Right cardiac atrium (tissue), 5 donors: ENCODE results near the gene DPP10. TPM values are rescaled to one million over a fixed set of nuclear protein-coding genes. Genes with fewer than 3 reads are reported as not detected.
A peak's percentile ranks its signal among the peaks of the same experiment; 100 is the strongest.

ENCODE experiments used
- ATAC-seq, 2 donors: fragments of 200-7000 bp; cut with Tn5 transposase; one replicate each; pipeline versions ENCODE4 v1.8.0 to v1.9.1; 2020; ENCODE audit warnings: moderate library complexity in 2 of 2, mild to moderate bottlenecking in 1 of 2
- DNase-seq, 3 donors: peaks; one replicate each; pipeline ENCODE4 v3.0.0-alpha.2; 2020
- H3K27ac ChIP-seq: one replicate; pipeline ENCODE4 v1.5.1; 2013; ENCODE audit warnings: mild to moderate bottlenecking, low read length, control low read depth, moderate library complexity
- H3K27me3 ChIP-seq: one replicate; pipeline ENCODE4 v1.6.1; 2013; ENCODE audit not compliant: control insufficient read depth, insufficient read depth
- H3K4me1 ChIP-seq: one replicate; pipeline ENCODE4 v1.6.1; 2013; ENCODE audit warnings: low read length; ENCODE audit not compliant: control insufficient read depth, insufficient read depth
- H3K4me3 ChIP-seq: one replicate; pipeline ENCODE4 v1.5.1; 2013; ENCODE audit warnings: low read length, control low read depth
- H3K9me3 ChIP-seq: one replicate; pipeline ENCODE4 v1.6.1; 2013; ENCODE audit warnings: low read length; ENCODE audit not compliant: control insufficient read depth
- WGBS: extraction: QIAGEN DNeasy Blood & Tissue Kit; methylation state at CpG from one replicate; pipeline ENCODE4 v1.1.7; 2013; 5-methylcytosine and 5-hydroxymethylcytosine counted together
- intact Hi-C, 4 donors: fragments of 100-400 bp; cut with DNase I; formaldehyde crosslinking; loops; one replicate each; pipeline versions ENCODE4 v1.11.0 to v1.14.0; 2022 to 2023
- polyA plus RNA-seq: library from polyadenylated mRNA; stranded (reverse); fragments of 200-250 nt; gene quantifications from one replicate; pipeline ENCODE4 v1.2.3, GENCODE V29; 2013
- total RNA-seq, 4 donors: library from RNA; stranded (reverse); fragmentation: NEBNext Ultra II Directional; extraction: Animal tissue kit (Norgen Biotek cat#: 25700); gene quantifications; one replicate each; pipeline ENCODE4 v1.2.1, GENCODE V29; 2021
- donor health status: healthy with polysubstance abuse.
- donor health status: DM: no; HTN: yes; CAD: no.
- donor health status: DM: no; HTN: no; CAD: no.
- donor health status: DM: no; HTN: yes; CAD: no; lungs with severe emphysema.
- donor health status: DM: yes; HTN: yes; CAD: no.

The DPP10 gene
- total and polyA plus RNA-seq, 5 donors, result 0.05 to 0.74 (median 0.23) TPM; not detected in 2

DNA sequence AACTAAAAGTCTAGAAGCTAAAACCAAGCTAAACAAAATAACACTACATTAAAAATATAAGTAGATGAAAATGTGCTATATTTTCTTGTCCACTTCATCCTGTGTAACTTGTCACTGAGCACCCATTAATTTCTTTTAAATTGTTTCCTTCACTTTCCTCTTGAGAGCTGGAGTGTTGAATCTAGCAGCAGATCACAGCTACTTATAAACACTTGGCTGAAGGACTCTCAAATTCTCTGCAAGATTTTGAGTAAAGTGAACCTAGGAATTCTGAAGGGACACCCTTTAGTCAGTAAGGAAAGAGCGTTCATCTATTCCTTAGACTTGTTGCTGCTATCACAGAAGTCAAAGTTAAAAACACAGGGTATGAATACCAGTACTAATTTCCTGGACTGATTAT, 1163.9 kb downstream of the DPP10 start:
- WGBS, result 44% methylated on average over 1 of the region's 1 CpG
- Histone ChIP-seq H3K27me3 (no peaks in the 10 kb centered on the region), H3K4me1 (no peaks in the 10 kb centered on the region), H3K27ac (no peak overlapping the region), H3K4me3 (no peak overlapping the region), H3K9me3 (no peaks in the 10 kb centered on the region)
- no peak for DNase-seq
- intact Hi-C loops, result no loop called here
- no peak for ATAC-seq

DNA sequence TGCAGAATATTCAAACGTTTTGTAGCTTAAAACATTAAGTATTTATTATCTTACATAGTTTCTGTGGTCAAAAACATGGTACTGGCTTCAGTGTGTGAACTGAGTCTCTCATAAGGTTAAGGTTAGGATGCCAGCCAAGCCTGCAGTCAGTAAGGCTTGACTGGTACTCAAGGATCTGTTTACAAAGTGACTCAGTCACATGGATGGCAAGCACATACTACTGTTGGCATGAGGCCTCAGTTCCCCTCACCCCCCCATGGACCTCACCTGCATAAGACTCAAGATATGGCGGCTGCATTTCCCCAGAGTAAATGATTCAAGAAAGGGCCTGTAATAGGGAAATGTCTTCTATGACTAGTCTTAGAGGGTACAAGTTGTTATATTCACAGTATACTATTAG, 1167.5 kb downstream of the DPP10 start:
- 69% methylated on average over 2 of the region's 2 CpGs for WGBS

DNA sequence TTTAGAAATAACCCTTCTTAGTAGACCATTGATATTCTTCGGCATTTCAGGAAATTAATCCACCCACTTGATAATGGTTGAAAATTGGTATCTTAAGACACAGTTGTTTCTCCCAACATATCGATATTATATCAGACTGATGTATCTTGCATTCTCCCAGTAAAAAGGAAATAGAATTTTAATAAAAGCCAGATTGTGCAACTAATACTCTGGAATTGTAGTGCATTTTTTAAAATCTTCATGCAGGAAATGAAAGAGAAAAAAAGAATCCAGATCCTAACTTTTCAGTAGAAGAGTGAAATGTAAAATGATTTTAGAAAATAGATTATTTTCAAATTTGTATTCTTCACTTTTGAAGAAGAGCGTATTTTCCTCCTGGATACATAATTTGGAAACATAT, 1168.4 kb downstream of the DPP10 start:
- Histone ChIP-seq H3K9me3 (no peaks in the 10 kb centered on the region), H3K27ac (no peak overlapping the region), H3K4me3 (no peak overlapping the region), H3K4me1 (no peaks in the 10 kb centered on the region), H3K27me3 (no peaks in the 10 kb centered on the region)
- 73% methylated on average over 3 of the region's 3 CpGs for WGBS
- ATAC-seq (no peak), DNase-seq (no peak)
- intact Hi-C loops, result no loop called here

More for the DNA sequence above, 1167.5 kb downstream of the DPP10 start:
- Histone ChIP-seq H3K27me3 (no peaks in the 10 kb centered on the region), H3K9me3 (no peaks in the 10 kb centered on the region), H3K27ac (no peak overlapping the region), H3K4me1 (no peaks in the 10 kb centered on the region), H3K4me3 (no peak overlapping the region)
- DNase-seq (no peak), ATAC-seq (no peak)
- intact Hi-C loops, result no loop called here

DNA sequence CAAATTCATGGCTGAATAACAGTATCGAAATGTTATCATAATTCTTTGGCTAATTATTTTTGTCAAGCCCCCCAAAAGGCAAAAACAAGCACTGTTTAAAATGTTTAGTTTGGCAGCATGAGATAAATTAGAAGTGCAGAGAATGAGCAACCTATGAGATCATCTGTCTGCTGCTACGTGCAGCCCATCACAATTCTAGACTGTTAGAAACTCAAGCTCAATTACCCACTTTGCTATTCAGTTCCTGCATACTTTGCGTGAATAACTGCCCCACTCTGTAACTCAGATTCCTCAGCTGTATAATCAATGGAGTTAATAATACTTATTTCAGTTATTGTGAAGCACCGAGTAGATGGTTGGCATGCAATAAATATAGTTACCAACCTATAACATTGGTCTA, 1181.9 kb downstream of the DPP10 start:
- 47% methylated on average over 4 of the region's 4 CpGs for WGBS
- no peaks in the 10 kb centered on the region for H3K4me1 ChIP-seq
- intact Hi-C loops, result no loop called here
- H3K9me3 ChIP-seq, result no peaks in the 10 kb centered on the region
- no peak overlapping the region for H3K4me3 ChIP-seq
- H3K27me3 ChIP-seq, result no peaks in the 10 kb centered on the region
- ATAC-seq (no peak), DNase-seq (no peak)
- H3K27ac ChIP-seq, result no peak overlapping the region

DNA sequence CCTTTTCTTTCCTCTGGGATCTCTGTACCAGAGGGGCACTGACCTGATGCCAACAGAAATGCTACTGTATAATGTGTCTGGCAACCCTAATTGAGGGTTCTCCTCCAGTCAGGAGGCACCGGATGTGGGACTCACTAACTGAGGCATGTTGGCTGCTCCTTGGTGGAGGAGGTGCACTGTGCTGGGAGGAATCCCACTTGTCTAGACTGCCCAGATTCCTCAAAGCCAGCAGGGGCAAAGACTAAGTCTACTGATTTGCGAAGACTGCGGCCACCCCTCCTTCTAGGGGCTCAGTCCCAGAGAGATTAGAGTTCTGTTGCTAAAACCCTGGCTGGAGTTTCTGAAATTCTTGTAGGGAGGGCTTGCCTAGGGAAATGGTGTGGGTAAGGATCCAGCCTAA, 1192.1 kb downstream of the DPP10 start:
- DNase-seq, result no peak
- Histone ChIP-seq H3K4me3 (no peak overlapping the region), H3K4me1 (no peaks in the 10 kb centered on the region), H3K27ac (no peak overlapping the region), H3K9me3 (no peaks in the 10 kb centered on the region), H3K27me3 (no peaks in the 10 kb centered on the region)
- ATAC-seq, result no peak
- intact Hi-C loops, result no loop called here
- 91% methylated on average over 3 of the region's 3 CpGs for WGBS

DNA sequence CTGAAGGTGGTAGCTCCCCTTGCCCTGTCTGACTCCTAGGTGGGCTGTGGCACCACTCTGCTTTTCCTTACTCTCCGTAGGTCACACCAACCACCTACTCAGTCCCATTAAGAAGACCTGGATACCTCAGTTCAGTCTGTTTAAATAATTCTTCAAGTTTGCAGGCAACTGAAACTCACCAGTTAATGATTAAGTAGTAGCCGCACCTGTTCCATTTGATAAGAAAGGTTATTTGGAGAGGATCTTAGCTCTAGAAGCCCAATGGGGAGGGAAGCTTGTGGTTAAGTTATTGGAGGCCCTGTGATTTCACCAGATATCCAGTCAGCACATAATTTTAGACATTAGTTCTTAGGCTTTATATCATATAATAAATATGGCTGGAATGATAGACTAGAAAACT, 1193.0 kb downstream of the DPP10 start:
- no peak for ATAC-seq
- H3K27me3 ChIP-seq, result no peaks in the 10 kb centered on the region
- H3K4me3 ChIP-seq, result no peak overlapping the region
- intact Hi-C loops, result no loop called here
- H3K27ac ChIP-seq, result no peak overlapping the region
- WGBS, result 89% methylated on average over 2 of the region's 2 CpGs
- H3K9me3 ChIP-seq, result no peaks in the 10 kb centered on the region
- no peaks in the 10 kb centered on the region for H3K4me1 ChIP-seq
- DNase-seq, result no peak

DNA sequence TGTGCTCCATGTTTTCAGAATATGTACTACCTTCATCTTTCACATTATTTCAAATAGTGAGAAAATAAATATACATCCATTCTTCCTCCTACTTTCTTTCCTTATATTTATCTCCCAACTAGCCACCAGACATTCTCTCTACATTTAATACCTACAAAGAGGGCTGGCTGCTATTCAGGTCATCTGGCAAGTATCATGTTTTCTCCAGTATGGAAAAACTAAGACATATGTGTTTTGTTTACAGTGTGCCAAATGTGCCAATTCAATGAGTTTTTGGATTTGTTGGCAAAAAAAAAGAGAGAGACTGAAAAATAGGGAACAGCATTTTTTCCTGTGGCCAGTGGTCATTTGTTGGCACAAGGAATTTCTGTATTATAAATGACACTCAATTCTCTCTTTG, 1207.3 kb downstream of the DPP10 start:
- intact Hi-C loops, result no loop called here
- no peak for DNase-seq
- H3K9me3 ChIP-seq, result no peaks in the 10 kb centered on the region
- H3K4me1 ChIP-seq, result no peaks in the 10 kb centered on the region
- no peak for ATAC-seq
- H3K27me3 ChIP-seq, result no peaks in the 10 kb centered on the region
- H3K27ac ChIP-seq, result no peak overlapping the region
- no peak overlapping the region for H3K4me3 ChIP-seq

DNA sequence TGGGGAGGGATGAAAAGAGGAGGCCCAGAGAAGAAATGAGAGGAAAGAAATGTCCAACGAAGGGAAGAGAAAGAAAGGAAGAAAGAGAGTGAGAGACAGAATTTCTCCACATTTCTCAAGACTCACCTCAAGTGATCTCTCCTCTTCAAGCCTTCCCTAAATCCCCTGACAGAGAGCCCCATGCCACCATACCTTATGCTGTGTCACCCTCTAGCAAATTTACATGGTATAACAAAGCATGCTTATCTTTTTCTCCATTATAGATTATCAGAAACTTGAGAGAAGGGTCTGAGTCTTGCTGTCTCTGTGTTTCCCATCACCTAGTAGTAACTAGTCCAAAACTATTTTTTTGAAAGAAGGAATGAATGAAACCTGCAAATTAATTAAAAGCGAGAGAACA, 1208.4 kb downstream of the DPP10 start:
- no peak for ATAC-seq
- no peak for DNase-seq
- 75% methylated on average over 2 of the region's 2 CpGs for WGBS
- no peaks in the 10 kb centered on the region for H3K9me3 ChIP-seq
- intact Hi-C loops, result no loop called here
- H3K4me1 ChIP-seq, result no peaks in the 10 kb centered on the region
- H3K27me3 ChIP-seq, result no peaks in the 10 kb centered on the region
- H3K4me3 ChIP-seq, result no peak overlapping the region
- no peak overlapping the region for H3K27ac ChIP-seq

DNA sequence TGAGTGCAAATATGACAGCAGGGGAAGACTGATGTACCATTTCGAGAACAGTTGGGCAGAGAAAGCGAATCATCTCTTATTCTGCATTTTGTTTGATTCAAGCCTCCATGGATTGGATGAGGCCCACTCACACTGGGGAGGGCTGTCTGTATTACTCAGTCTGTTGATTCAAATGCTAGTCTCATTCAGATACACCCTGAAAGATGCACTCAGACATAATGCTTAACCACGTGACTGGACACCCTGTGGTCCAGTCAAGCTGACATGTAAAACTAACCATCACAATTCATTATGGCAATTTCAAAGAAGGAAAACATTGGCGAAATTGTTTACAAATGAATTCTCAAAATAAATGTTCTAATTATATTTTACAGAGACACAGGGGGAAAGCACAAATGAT, 1210.2 kb downstream of the DPP10 start:
- no peak for ATAC-seq
- intact Hi-C loops, result no loop called here
- H3K9me3 ChIP-seq, result no peaks in the 10 kb centered on the region
- H3K27ac ChIP-seq, result no peak overlapping the region
- WGBS, result 77% methylated on average over 4 of the region's 4 CpGs
- no peak for DNase-seq
- no peak overlapping the region for H3K4me3 ChIP-seq
- no peaks in the 10 kb centered on the region for H3K4me1 ChIP-seq
- H3K27me3 ChIP-seq, result no peaks in the 10 kb centered on the region

DNA sequence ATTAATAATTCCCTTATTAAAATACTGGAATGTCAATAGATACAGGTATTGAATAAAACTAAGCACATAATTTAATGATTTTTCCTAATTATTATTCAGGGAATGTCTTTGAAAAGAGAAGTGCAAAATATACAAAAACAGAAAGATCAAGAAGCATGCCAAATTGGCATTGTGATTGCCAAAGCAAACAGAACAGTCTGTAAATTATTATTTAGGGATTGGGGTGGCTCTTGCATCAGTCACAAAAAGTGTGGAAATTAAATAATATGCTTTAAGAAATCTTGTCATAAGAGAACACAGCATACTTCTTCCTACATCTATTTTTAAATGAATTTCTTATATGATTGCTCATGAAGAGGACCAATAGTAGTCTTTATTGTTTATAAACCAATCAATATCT, 1211.9 kb downstream of the DPP10 start:
- Histone ChIP-seq H3K27me3 (no peaks in the 10 kb centered on the region), H3K9me3 (no peaks in the 10 kb centered on the region), H3K27ac (no peak overlapping the region), H3K4me3 (no peak overlapping the region), H3K4me1 (no peaks in the 10 kb centered on the region)
- no peak for DNase-seq
- ATAC-seq, result no peak
- intact Hi-C loops, result no loop called here

DNA sequence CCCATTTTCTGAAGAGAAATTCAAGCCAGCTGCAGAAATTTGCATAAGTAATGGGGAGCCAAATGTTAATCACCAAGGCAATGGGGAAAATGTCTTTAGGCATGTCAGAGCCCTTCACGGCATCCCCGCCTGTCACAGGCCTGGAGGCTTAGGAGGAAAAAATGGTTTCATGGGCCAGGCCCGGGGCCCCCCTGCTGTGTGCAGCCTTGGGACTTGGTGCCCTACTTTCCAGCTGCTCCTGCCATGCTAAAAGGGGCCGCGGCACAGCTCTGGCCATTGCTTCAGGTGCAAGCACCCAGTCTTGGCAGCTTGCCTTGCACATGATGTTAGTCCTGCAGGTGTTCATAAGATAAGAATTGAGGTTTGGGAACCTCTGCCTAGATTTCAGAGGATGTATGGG, 1235.7 kb downstream of the DPP10 start:
- intact Hi-C loops, result no loop called here
- Histone ChIP-seq H3K4me1 (no peaks in the 10 kb centered on the region), H3K9me3 (no peaks in the 10 kb centered on the region), H3K27me3 (no peaks in the 10 kb centered on the region), H3K4me3 (no peak overlapping the region), H3K27ac (no peak overlapping the region)
- no peak for ATAC-seq
- 94% methylated on average over 5 of the region's 5 CpGs for WGBS
- DNase-seq, result peak in 1 of 3 donors; percentile 31

DNA sequence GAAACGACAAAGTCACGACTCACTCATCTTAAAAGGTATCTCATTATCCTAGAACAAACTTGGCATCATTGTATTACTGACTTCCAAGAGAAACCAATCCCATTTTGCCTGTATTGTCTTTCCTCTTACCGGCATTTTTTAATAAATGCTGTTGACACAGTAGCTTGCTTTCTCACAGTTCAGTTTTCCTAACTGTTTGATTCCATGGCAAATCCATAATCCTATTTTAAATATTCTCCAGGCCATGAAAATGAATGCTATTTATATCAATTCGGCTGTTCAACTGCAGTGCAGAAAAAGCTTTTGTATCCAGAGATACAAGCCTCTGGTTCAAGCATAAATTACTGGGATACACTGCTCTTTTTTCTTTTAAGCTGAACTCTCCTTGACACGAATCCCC, 1241.9 kb downstream of the DPP10 start:
- H3K27me3 ChIP-seq, result no peaks in the 10 kb centered on the region
- no peaks in the 10 kb centered on the region for H3K9me3 ChIP-seq
- 62% methylated on average over 5 of the region's 5 CpGs for WGBS
- ATAC-seq, result no peak
- no peaks in the 10 kb centered on the region for H3K4me1 ChIP-seq
- intact Hi-C loops, result no loop called here
- H3K27ac ChIP-seq, result no peak overlapping the region
- DNase-seq, result no peak
- no peak overlapping the region for H3K4me3 ChIP-seq
